Measurements from ENCODE around the gene KLK14.

Gene KLK14

GRCh38 chr19:51044327-51044726 lies 38.4 kb downstream of the KLK14 start:
- DNase-seq (ENCODE audit: low read depth): no peak

- no peak for DNase-seq (ENCODE audit: low read depth)
These were observed 39.2 kb downstream of the KLK14 start for GRCh38 chr19:51043497-51043896.

GRCh38 chr19:51040151-51040550 lies 42.5 kb downstream of the KLK14 start:
- DNase-seq (ENCODE audit: low read depth): no peak

- DNase-seq (ENCODE audit: low read depth): no peak
These were observed 46.2 kb downstream of the KLK14 start for GRCh38 chr19:51036519-51036918.

- no peak for DNase-seq (ENCODE audit: low read depth)
These were observed 48.0 kb downstream of the KLK14 start, which contains the start of gene KLK12 for GRCh38 chr19:51034704-51035103. Gene KLK12 (minus strand): TSS chr19:51035002. CDS start chr19:51034621, 381 bp downstream.

- no peak for DNase-seq (ENCODE audit: low read depth)
These were observed 50.8 kb downstream of the KLK14 start for GRCh38 chr19:51031880-51032225.

GRCh38 chr19:51031220-51031879 lies 51.3 kb downstream of the KLK14 start:
- DNase-seq (ENCODE audit: low read depth): no peak

- no peak for DNase-seq (ENCODE audit: low read depth)
These were observed 52.1 kb downstream of the KLK14 start for GRCh38 chr19:51030631-51031030.

- no peak for DNase-seq (ENCODE audit: low read depth)
These were observed 53.0 kb downstream of the KLK14 start for GRCh38 chr19:51029718-51030117.

Data from stimulated activated CD8-positive, alpha-beta memory T cell treated with anti-CD3 and anti-CD28 coated beads, Interleukin-12 subunit alpha, Interleukin-12 subunit beta, amount 100 ng/mL, for 1 hour (primary cell).